OCI-LY1 (cell line): Measurements from ENCODE around the gene PCDHGA5.

Source experiments
- H2AFZ ChIP-seq: fragments of 200-600 bp; sonication (generic), shearing (Covaris generic); 2 replicates; pipeline ENCODE4 v1.6.0; 2014; ENCODE audit warnings: antibody characterized with exemption, mild to moderate bottlenecking, low read length
- H3F3A ChIP-seq: fragments of 200-600 bp; sonication (generic), shearing (Covaris generic); 2 replicates; pipeline ENCODE4 v1.6.0; 2014; ENCODE audit warnings: mild to moderate bottlenecking, antibody characterized with exemption, low read length, moderate library complexity; ENCODE audit not compliant: insufficient read depth
- H3K27ac ChIP-seq: fragments of 200-600 bp; sonication (generic); 2 replicates; pipeline ENCODE4 v1.5.1; 2014; ENCODE audit warnings: low read length, mixed run types, mild to moderate bottlenecking, low read depth; ENCODE audit not compliant: poor library complexity, severe bottlenecking
- H3K27me3 ChIP-seq: fragments of 200-600 bp; sonication (generic); 2 replicates; pipeline ENCODE4 v1.6.0; 2014; ENCODE audit warnings: antibody characterized with exemption, mild to moderate bottlenecking, low read length, moderate library complexity; ENCODE audit not compliant: insufficient read depth
- H3K36me3 ChIP-seq: fragments of 200-600 bp; sonication (generic); 2 replicates; pipeline ENCODE4 v1.6.1; 2014; ENCODE audit warnings: mild to moderate bottlenecking, antibody characterized with exemption, low read length, moderate library complexity, mixed read lengths; ENCODE audit not compliant: insufficient read depth
- H3K4me1 ChIP-seq: fragments of 200-600 bp; sonication (generic); 2 replicates; pipeline ENCODE4 v1.5.1; 2014; ENCODE audit warnings: mild to moderate bottlenecking, low read length, moderate library complexity; ENCODE audit not compliant: insufficient read depth, severe bottlenecking
- H3K4me2 ChIP-seq: fragments of 200-600 bp; sonication (generic), shearing (Covaris generic); 2 replicates; pipeline ENCODE4 v1.6.1; 2014; ENCODE audit warnings: low read length
- H3K4me3 ChIP-seq: fragments of 200-600 bp; sonication (generic); 2 replicates; pipeline ENCODE4 v1.5.1; 2014; ENCODE audit warnings: low read length, low read depth, mild to moderate bottlenecking, mixed read lengths; ENCODE audit not compliant: poor library complexity, severe bottlenecking
- H3K79me2 ChIP-seq: fragments of 200-600 bp; shearing (Covaris generic); 2 replicates; pipeline ENCODE4 v1.6.1; 2016; ENCODE audit warnings: mixed run types, low read length, mixed read lengths; ENCODE audit not compliant: insufficient read depth
- H3K9ac ChIP-seq: fragments of 200-600 bp; sonication (generic), shearing (Covaris generic); 2 replicates; pipeline ENCODE4 v1.6.1; 2014; ENCODE audit warnings: mild to moderate bottlenecking, low read length, mixed read lengths
- H3K9me2 ChIP-seq: fragments of 200-600 bp; sonication (generic), shearing (Covaris generic); 2 replicates; pipeline ENCODE4 v1.6.1; 2014; ENCODE audit warnings: low read depth, mild to moderate bottlenecking, low read length, mixed read lengths
- H3K9me3 ChIP-seq: fragments of 200-600 bp; shearing (Covaris generic); 2 replicates; pipeline ENCODE4 v1.6.1; 2014; ENCODE audit warnings: low read length, mixed read lengths
- H4K20me1 ChIP-seq: fragments of 200-600 bp; sonication (generic), shearing (Covaris generic); 2 replicates; pipeline ENCODE4 v1.6.0; 2016; ENCODE audit warnings: mild to moderate bottlenecking, low read length; ENCODE audit not compliant: insufficient read depth
- EZH2 ChIP-seq: fragments of 200-600 bp; sonication (generic), shearing (Covaris generic); IDR thresholded peaks from 2 replicates; pipeline ENCODE4 v1.8.0; 2017; ENCODE audit warnings: borderline replicate concordance, mixed run types, mild to moderate bottlenecking, antibody characterized with exemption, low read length, moderate library complexity, mixed read lengths
- TF ChIP-seq, protein P1 (sequence below): fragments of 200-600 bp; sonication (generic), shearing (Covaris generic); IDR thresholded peaks from 2 replicates; pipeline ENCODE4 v1.5.1; 2017; ENCODE audit warnings: mild to moderate bottlenecking, antibody characterized with exemption, low read length, moderate library complexity, mixed read lengths

PCDHGA5 gene

DNA sequence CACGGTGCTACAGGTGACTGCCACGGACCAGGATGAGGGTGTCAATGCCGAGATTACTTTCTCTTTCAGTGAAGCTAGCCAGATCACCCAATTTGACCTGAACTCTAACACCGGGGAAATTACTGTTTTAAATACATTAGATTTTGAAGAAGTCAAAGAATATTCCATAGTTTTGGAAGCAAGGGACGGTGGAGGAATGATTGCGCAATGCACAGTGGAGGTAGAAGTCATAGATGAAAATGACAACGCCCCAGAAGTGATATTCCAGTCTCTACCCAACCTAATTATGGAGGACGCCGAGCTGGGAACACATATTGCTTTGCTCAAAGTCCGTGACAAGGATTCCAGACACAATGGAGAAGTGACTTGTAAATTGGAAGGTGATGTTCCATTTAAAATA is 24.7 kb downstream of the PCDHGA5 start:
- Histone ChIP-seq H3K36me3 (no peaks in the 10 kb centered on the region), H3K9me3 (peaks cover 8% of the 10 kb centered on the region), H2AFZ (no peak overlapping the region), H3K4me1 (no peaks in the 10 kb centered on the region), H3K9me2 (no peaks in the 10 kb centered on the region), H3K27me3 (no peaks in the 10 kb centered on the region), H3K9ac (no peak overlapping the region), H3K4me2 (no peak overlapping the region), H3K4me3 (no peak overlapping the region), H3K79me2 (no peaks in the 10 kb centered on the region), H3K27ac (no peak overlapping the region), H4K20me1 (no peaks in the 10 kb centered on the region), H3F3A (no peaks in the 10 kb centered on the region)
- TF ChIP-seq, protein P1, sequence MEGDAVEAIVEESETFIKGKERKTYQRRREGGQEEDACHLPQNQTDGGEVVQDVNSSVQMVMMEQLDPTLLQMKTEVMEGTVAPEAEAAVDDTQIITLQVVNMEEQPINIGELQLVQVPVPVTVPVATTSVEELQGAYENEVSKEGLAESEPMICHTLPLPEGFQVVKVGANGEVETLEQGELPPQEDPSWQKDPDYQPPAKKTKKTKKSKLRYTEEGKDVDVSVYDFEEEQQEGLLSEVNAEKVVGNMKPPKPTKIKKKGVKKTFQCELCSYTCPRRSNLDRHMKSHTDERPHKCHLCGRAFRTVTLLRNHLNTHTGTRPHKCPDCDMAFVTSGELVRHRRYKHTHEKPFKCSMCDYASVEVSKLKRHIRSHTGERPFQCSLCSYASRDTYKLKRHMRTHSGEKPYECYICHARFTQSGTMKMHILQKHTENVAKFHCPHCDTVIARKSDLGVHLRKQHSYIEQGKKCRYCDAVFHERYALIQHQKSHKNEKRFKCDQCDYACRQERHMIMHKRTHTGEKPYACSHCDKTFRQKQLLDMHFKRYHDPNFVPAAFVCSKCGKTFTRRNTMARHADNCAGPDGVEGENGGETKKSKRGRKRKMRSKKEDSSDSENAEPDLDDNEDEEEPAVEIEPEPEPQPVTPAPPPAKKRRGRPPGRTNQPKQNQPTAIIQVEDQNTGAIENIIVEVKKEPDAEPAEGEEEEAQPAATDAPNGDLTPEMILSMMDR: no peak
- no peak for TF ChIP-seq EZH2

GRCh38 chr5:141389153-141390042 is 25.4 kb downstream of the PCDHGA5 start:
- H3K36me3 ChIP-seq: no peaks in the 10 kb centered on the region
- H3K4me2 ChIP-seq: no peak overlapping the region
- H3K79me2 ChIP-seq: no peaks in the 10 kb centered on the region
- no peak overlapping the region for H3K9ac ChIP-seq
- no peaks in the 10 kb centered on the region for H3K27me3 ChIP-seq
- H3K9me3 ChIP-seq: peaks cover 8% of the 10 kb centered on the region
- no peaks in the 10 kb centered on the region for H3F3A ChIP-seq
- TF ChIP-seq, protein P1: no peak
- TF ChIP-seq EZH2: no peak
- H3K9me2 ChIP-seq: no peaks in the 10 kb centered on the region
- no peak overlapping the region for H3K27ac ChIP-seq
- H2AFZ ChIP-seq: no peak overlapping the region
- no peaks in the 10 kb centered on the region for H4K20me1 ChIP-seq
- no peak overlapping the region for H3K4me3 ChIP-seq
- no peaks in the 10 kb centered on the region for H3K4me1 ChIP-seq

GRCh38 chr5:141392429-141393198 is 28.7 kb downstream of the PCDHGA5 start, which contains the start of gene PCDHGA8:
Gene PCDHGA8 (plus strand): TSS chr5:141392633. CDS start chr5:141392814, 181 bp downstream.
- Histone ChIP-seq H3K79me2 (no peaks in the 10 kb centered on the region), H3K4me1 (no peaks in the 10 kb centered on the region), H3F3A (no peaks in the 10 kb centered on the region), H3K9ac (no peak within 1 kb of the TSS), H4K20me1 (no peaks in the 10 kb centered on the region), H3K27me3 (no peaks in the 10 kb centered on the region), H3K9me3 (peaks cover 6% of the 10 kb centered on the region; the same call in 1 of the 2 replicates), H2AFZ (no peak within 1 kb of the TSS), H3K36me3 (no peaks in the 10 kb centered on the region), H3K27ac (no peak within 1 kb of the TSS), H3K4me2 (no peak within 1 kb of the TSS), H3K9me2 (no peaks in the 10 kb centered on the region), H3K4me3 (no peak within 1 kb of the TSS)
- TF ChIP-seq, protein P1: no peak
- TF ChIP-seq EZH2: no peak
